Vagina (tissue), 2 donors: ENCODE data around the gene CD8B. TPM values are rescaled to one million over a fixed set of nuclear protein-coding genes. Genes with fewer than 3 reads are reported as not detected.

ENCODE experiments used
- DNase-seq, 2 donors: peaks; one replicate each; pipeline ENCODE4 v3.0.0-alpha.2; 2017; ENCODE audit errors: extremely low spot score in 2 of 2
- H3K27ac ChIP-seq: fragments of 200-600 bp; sonication (generic); one replicate; pipeline ENCODE4 v1.5.1; 2019
- H3K27me3 ChIP-seq: fragments of 200-600 bp; sonication (generic); one replicate; pipeline ENCODE4 v1.5.1; 2019
- H3K36me3 ChIP-seq, 2 donors: fragments of 200-600 bp; sonication (generic); one replicate each; pipeline ENCODE4 v1.5.1; 2017 to 2019
- H3K4me1 ChIP-seq: fragments of 200-600 bp; sonication (generic); one replicate; pipeline ENCODE4 v1.5.1; 2019
- H3K4me3 ChIP-seq, 2 donors: fragments of 200-600 bp; sonication (generic); 1 replicate in 1 of 2; 2 replicates in 1 of 2; pipeline ENCODE4 v1.5.1; 2016 to 2019
- H3K9me3 ChIP-seq: fragments of 200-600 bp; sonication (generic); one replicate; pipeline ENCODE4 v1.5.1; 2019
- CTCF ChIP-seq, 3 experiments: fragments of 450-650 bp in 2 of 3; fragments of 200-600 bp in 1 of 3; sonication (generic) in 1 of 3; IDR thresholded peaks; one replicate each; pipeline ENCODE4 v1.5.1; 2017 to 2019; ENCODE audit warnings: antibody characterized with exemption in 3 of 3, mild to moderate bottlenecking in 2 of 3, moderate library complexity in 2 of 3
- POLR2A ChIP-seq, 2 donors: fragments of 450-650 bp; IDR thresholded peaks; one replicate each; pipeline ENCODE4 v1.6.1; 2017; ENCODE audit warnings: antibody characterized with exemption in 2 of 2, mild to moderate bottlenecking in 2 of 2, moderate library complexity in 2 of 2
- POLR2AphosphoS5 ChIP-seq, 2 donors: sonication (generic); formaldehyde crosslinking; IDR thresholded peaks; one replicate each; pipeline ENCODE4 v1.9.0; 2017; ENCODE audit warnings: antibody characterized with exemption in 2 of 2, mild to moderate bottlenecking in 2 of 2, low read depth in 1 of 2; ENCODE audit not compliant: insufficient read depth in 1 of 2
- intact Hi-C: fragments of 100-400 bp; cut with DNase I; formaldehyde crosslinking; loops from one replicate; pipeline ENCODE4 v1.15.1; 2023
- total RNA-seq: library from RNA; depleted of rRNA; stranded (reverse); fragments of >200 nt; gene quantifications from one replicate; pipeline ENCODE4 v1.2.3, GENCODE V29; 2016

CD8B gene
- total RNA-seq, 1 donor from 2014 or later: 10.6 TPM

GRCh38 chr2:86789687-86790133, 72.0 kb downstream of the CD8B start:
- TF ChIP-seq POLR2AphosphoS5 (IDR thresholded peaks at IDR 0.05; ENCODE audit: insufficient read depth in 1 of 2, low read depth in 1 of 2) (no peak), POLR2A (IDR thresholded peaks at IDR 0.05) (no peak), CTCF (IDR thresholded peaks at IDR 0.05) (no peak)
- no peaks in the 10 kb centered on the region for H3K9me3 ChIP-seq
- peaks cover 12% of the 10 kb centered on the region for H3K27me3 ChIP-seq
- DNase-seq: no peak
- peaks cover 24% of the 10 kb centered on the region for H3K4me1 ChIP-seq
- peak overlapping the region; percentile 29 to 38 for H3K4me3 ChIP-seq
- H3K36me3 ChIP-seq: no peaks in the 10 kb centered on the region
- intact Hi-C loops: no loop called here
- peak overlapping the region; percentile 47 for H3K27ac ChIP-seq

- Histone ChIP-seq H3K4me1 (peaks cover 24% of the 10 kb centered on the region), H3K9me3 (no peaks in the 10 kb centered on the region), H3K36me3 (no peaks in the 10 kb centered on the region), H3K4me3 (peak overlapping the region; percentile 28 to 29), H3K27ac (peak overlapping the region; percentile 47), H3K27me3 (peaks cover 12% of the 10 kb centered on the region)
- TF ChIP-seq POLR2AphosphoS5 (IDR thresholded peaks at IDR 0.05; ENCODE audit: insufficient read depth in 1 of 2, low read depth in 1 of 2) (no peak), CTCF (IDR thresholded peaks at IDR 0.05) (no peak)
- intact Hi-C loops: no loop called here
- DNase-seq: no peak
Observed at GRCh38 chr2:86788881-86789686, 72.6 kb downstream of the CD8B start.

- peaks cover 24% of the 10 kb centered on the region for H3K4me1 ChIP-seq
- TF ChIP-seq POLR2AphosphoS5 (IDR thresholded peaks at IDR 0.05; ENCODE audit: insufficient read depth in 1 of 2, low read depth in 1 of 2): no peak
- intact Hi-C loops: no loop called here
- no peak overlapping the region for H3K4me3 ChIP-seq
- H3K27ac ChIP-seq: no peak overlapping the region
- H3K27me3 ChIP-seq: peaks cover 12% of the 10 kb centered on the region
- no peak for DNase-seq
- no peaks in the 10 kb centered on the region for H3K36me3 ChIP-seq
- H3K9me3 ChIP-seq: no peaks in the 10 kb centered on the region
Observed at GRCh38 chr2:86788165-86788564, 73.5 kb downstream of the CD8B start.

- Histone ChIP-seq H3K27me3 (peaks cover 12% of the 10 kb centered on the region), H3K27ac (no peak overlapping the region), H3K4me3 (no peak overlapping the region), H3K4me1 (peaks cover 24% of the 10 kb centered on the region), H3K9me3 (no peaks in the 10 kb centered on the region), H3K36me3 (no peaks in the 10 kb centered on the region)
- no peak for TF ChIP-seq CTCF (IDR thresholded peaks at IDR 0.05)
- no peak for TF ChIP-seq POLR2A (IDR thresholded peaks at IDR 0.05)
- no peak for TF ChIP-seq POLR2AphosphoS5 (IDR thresholded peaks at IDR 0.05; ENCODE audit: insufficient read depth in 1 of 2, low read depth in 1 of 2)
- DNase-seq: no peak
- intact Hi-C loops: no loop called here
Observed at GRCh38 chr2:86787736-86788135, 74.0 kb downstream of the CD8B start.

GRCh38 chr2:86786001-86786536, 75.6 kb downstream of the CD8B start:
- Histone ChIP-seq H3K27me3 (peaks cover 12% of the 10 kb centered on the region), H3K36me3 (no peaks in the 10 kb centered on the region), H3K9me3 (no peaks in the 10 kb centered on the region), H3K4me1 (peaks cover 24% of the 10 kb centered on the region), H3K4me3 (no peak overlapping the region), H3K27ac (no peak overlapping the region)
- DNase-seq: no peak
- intact Hi-C loops: no loop called here
- TF ChIP-seq CTCF (IDR thresholded peaks at IDR 0.05) (no peak), POLR2A (IDR thresholded peaks at IDR 0.05) (no peak), POLR2AphosphoS5 (IDR thresholded peaks at IDR 0.05; ENCODE audit: insufficient read depth in 1 of 2, low read depth in 1 of 2) (no peak)
